Colonic mucosa (tissue), 4 donors: Measurements from ENCODE around the gene CTDP1. TPM values are rescaled to one million over a fixed set of nuclear protein-coding genes. Genes with fewer than 3 reads are reported as not detected.

Experiments
- DNase-seq: peaks from one replicate; pipeline ENCODE4 v3.0.0-alpha.2; 2020
- H3K27ac ChIP-seq: fragments of 200-600 bp; one replicate; pipeline ENCODE4 v1.8.0; 2021
- H3K27me3 ChIP-seq: fragments of 200-600 bp; one replicate; pipeline ENCODE4 v1.8.0; 2021
- H3K36me3 ChIP-seq: fragments of 200-600 bp; one replicate; pipeline ENCODE4 v1.8.0; 2021
- H3K4me1 ChIP-seq: fragments of 200-600 bp; one replicate; pipeline ENCODE4 v1.8.0; 2021; ENCODE audit warnings: mild to moderate bottlenecking
- H3K4me3 ChIP-seq: fragments of 200-600 bp; one replicate; pipeline ENCODE4 v1.8.0; 2021
- H3K9ac ChIP-seq, 2 donors: one replicate each; pipeline ENCODE4 v1.7.0; 2013; ENCODE audit warnings: control low read depth in 2 of 2, low read depth in 2 of 2, low read length in 2 of 2
- H3K9me3 ChIP-seq: fragments of 200-600 bp; one replicate; pipeline ENCODE4 v1.8.0; 2021
- intact Hi-C: fragments of 100-400 bp; cut with DNase I; formaldehyde crosslinking; loops from one replicate; pipeline ENCODE4 v1.14.1; 2022
- total RNA-seq, 2 donors: library from RNA; stranded (reverse); fragmentation: NEBNext Ultra II Directional in 1 of 2; extraction: Animal tissue kit (Norgen Biotek cat#: 25700) in 1 of 2; gene quantifications; one replicate each; pipeline ENCODE4 v1.2.1, GENCODE V29; 2021
- TF ChIP-seq, protein P1 (sequence below): fragments of 200-600 bp; IDR thresholded peaks from one replicate; pipeline ENCODE4 v1.8.0; 2022; ENCODE audit warnings: antibody characterized with exemption, mild to moderate bottlenecking
- donor health status: healthy.
- donor health status: DM: no; HTN: no; CAD: no.
- donor health status: DM: no; HTN: no; CAD: no.

Gene CTDP1
- total RNA-seq, 2 donors from 2014 or later: 34.7 to 36.9 TPM

DNA sequence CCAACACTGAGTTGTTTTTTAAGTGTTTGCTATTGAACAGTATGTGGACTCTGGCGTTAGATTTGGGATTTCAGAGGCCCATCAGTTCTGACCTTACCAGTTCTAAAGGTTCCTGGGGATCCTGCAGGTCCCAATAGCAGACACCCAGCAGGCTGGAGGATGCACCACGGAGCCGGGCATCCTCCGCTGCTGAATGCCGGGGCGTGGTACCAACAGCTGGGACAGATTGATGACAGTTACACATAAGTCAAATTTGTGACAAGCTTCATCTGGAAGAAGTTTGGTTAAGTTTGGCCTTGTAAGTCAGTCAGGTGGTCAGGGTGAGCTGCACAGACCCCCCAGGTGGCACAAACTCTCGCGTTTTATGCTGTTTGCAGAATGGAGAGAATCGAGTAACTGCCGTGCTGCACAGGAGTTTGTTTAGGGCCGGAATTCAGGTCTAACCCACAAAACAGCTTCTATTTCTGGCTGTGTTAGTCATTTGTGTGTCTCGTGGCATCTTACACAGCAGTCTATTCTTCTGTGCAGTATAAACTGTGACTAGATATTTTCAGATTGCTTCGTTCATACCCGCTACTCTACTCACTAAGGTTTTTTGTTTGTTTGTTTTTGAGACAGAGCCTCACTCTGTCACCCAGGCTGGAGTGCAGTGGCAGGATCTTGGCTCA is 19.2 kb downstream of the CTDP1 start:
- no peaks in the 10 kb centered on the region for H3K9me3 ChIP-seq
- intact Hi-C loops: no loop called here
- no peaks in the 10 kb centered on the region for H3K27me3 ChIP-seq
- peak overlapping the region in 1 of 2 donors; percentile 34 for H3K9ac ChIP-seq
- H3K4me3 ChIP-seq: no peak overlapping the region
- DNase-seq: no peak
- H3K27ac ChIP-seq: peak overlapping the region; percentile 44
- H3K4me1 ChIP-seq: peaks cover 5% of the 10 kb centered on the region
- peaks cover 13% of the 10 kb centered on the region for H3K36me3 ChIP-seq
- TF ChIP-seq, protein P1, sequence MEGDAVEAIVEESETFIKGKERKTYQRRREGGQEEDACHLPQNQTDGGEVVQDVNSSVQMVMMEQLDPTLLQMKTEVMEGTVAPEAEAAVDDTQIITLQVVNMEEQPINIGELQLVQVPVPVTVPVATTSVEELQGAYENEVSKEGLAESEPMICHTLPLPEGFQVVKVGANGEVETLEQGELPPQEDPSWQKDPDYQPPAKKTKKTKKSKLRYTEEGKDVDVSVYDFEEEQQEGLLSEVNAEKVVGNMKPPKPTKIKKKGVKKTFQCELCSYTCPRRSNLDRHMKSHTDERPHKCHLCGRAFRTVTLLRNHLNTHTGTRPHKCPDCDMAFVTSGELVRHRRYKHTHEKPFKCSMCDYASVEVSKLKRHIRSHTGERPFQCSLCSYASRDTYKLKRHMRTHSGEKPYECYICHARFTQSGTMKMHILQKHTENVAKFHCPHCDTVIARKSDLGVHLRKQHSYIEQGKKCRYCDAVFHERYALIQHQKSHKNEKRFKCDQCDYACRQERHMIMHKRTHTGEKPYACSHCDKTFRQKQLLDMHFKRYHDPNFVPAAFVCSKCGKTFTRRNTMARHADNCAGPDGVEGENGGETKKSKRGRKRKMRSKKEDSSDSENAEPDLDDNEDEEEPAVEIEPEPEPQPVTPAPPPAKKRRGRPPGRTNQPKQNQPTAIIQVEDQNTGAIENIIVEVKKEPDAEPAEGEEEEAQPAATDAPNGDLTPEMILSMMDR: no peak

DNA sequence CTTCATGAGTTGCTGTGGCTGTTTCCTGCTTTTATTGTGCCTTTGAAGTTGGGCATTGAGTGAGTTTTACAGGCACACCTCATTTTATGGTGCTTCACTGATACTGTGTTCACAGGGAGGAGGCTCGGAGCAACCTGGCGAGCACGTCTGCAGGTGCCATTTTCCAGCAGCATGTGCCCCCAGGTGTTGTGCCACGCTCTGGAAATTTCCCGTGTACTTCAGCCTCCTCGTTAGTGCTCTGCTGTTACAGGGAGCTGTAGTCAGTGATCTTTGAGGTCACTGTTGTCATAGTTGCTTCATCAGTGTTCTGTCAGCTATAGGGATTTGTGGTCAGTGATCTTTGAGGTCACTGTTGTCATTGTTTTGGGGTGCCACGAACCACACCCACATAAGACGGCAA is 20.1 kb downstream of the CTDP1 start:
- TF ChIP-seq, protein P1: no peak
- peaks cover 13% of the 10 kb centered on the region for H3K36me3 ChIP-seq
- intact Hi-C loops: no loop called here

DNA sequence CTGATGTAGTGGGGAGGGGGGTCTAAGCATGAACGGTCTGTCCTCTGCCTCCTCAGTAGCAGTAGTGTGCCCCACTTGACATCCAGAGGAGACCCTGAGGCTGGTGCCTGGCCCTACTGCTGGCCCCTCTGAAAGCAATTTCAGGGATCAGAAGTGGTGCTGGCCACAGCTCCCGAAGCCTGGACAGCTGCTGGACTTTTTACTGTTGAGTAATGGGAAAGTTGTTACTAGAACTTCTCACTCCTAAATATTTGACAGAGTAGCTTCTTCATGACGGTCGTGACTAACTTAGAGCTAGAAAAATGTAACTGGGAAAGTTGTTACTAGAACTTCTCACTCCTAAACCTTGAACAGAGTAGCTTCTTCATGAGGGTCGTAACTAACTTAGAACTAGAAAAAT is 23.3 kb downstream of the CTDP1 start:
- TF ChIP-seq, protein P1: no peak
- Histone ChIP-seq H3K27ac (no peak overlapping the region), H3K4me3 (no peak overlapping the region), H3K4me1 (peaks cover 5% of the 10 kb centered on the region), H3K27me3 (no peaks in the 10 kb centered on the region), H3K36me3 (peaks cover 19% of the 10 kb centered on the region), H3K9ac (no peak overlapping the region), H3K9me3 (no peaks in the 10 kb centered on the region)
- intact Hi-C loops: no loop called here
- no peak for DNase-seq

More for the DNA sequence above, 20.1 kb downstream of the CTDP1 start:
- Histone ChIP-seq H3K9ac (peak overlapping the region in 1 of 2 donors; percentile 23), H3K4me3 (no peak overlapping the region), H3K27ac (no peak overlapping the region), H3K4me1 (peaks cover 5% of the 10 kb centered on the region), H3K9me3 (no peaks in the 10 kb centered on the region), H3K27me3 (no peaks in the 10 kb centered on the region)
- peak; percentile 65 for DNase-seq

DNA sequence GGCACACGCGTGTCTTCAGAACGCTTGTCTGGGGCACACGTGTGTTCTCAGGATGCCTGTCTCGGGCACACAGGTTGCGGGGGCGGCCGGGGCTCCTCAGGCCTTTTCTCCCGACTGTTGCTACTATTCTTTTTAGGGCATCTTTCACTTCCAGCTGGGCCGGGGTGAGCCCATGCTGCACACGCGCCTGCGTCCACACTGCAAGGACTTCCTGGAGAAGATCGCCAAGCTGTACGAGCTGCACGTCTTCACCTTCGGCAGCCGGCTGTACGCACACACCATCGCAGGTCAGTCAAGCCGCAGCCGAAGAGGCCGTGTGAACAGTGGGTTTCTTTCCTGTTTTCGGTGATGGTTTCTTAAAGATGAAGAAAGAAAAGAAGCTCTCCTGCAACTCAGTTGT is 25.0 kb downstream of the CTDP1 start:
- H3K36me3 ChIP-seq: peaks cover 19% of the 10 kb centered on the region
- H3K4me3 ChIP-seq: no peak overlapping the region
- no peaks in the 10 kb centered on the region for H3K9me3 ChIP-seq
- no peak overlapping the region for H3K9ac ChIP-seq
- H3K27ac ChIP-seq: no peak overlapping the region
- peaks cover 5% of the 10 kb centered on the region for H3K4me1 ChIP-seq
- no peak for DNase-seq
- TF ChIP-seq, protein P1: no peak
- no peaks in the 10 kb centered on the region for H3K27me3 ChIP-seq
- intact Hi-C loops: no loop called here

DNA sequence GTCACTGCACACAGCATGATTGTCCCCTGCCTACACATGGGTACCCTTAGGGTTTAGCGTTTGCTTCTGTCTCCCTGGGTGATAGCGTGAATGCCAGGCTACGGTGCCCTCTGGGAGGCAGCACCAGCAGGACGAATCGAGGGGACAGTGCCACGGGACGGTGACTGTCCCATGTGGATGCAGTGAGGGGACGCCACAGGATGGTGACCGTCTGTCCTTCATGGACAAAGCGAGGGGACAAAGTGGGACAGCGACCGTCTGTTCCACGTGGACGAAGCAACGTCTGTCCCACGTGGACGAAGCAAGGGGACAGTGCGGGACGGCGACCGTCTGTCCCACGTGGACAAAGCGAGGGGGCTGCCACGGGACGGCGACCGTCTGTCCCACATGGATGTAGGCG is 25.7 kb downstream of the CTDP1 start:
- H3K27ac ChIP-seq: no peak overlapping the region
- TF ChIP-seq, protein P1: no peak
- H3K9ac ChIP-seq: no peak overlapping the region
- peaks cover 16% of the 10 kb centered on the region for H3K36me3 ChIP-seq
- intact Hi-C loops: no loop called here
- H3K4me1 ChIP-seq: no peaks in the 10 kb centered on the region
- H3K4me3 ChIP-seq: no peak overlapping the region
- H3K27me3 ChIP-seq: no peaks in the 10 kb centered on the region
- DNase-seq: no peak
- H3K9me3 ChIP-seq: no peaks in the 10 kb centered on the region
